Kidney tubule cell (primary cell): ENCODE data around the gene EXOSC7.

Experiments used
- DNase-seq: peaks from one replicate; pipeline ENCODE4 v3.0.0-alpha.2; 2018; ENCODE audit warnings: low spot score

EXOSC7 gene

GRCh38 chr3:44993471-44994205 lies 17.6 kb downstream of the EXOSC7 start:
- peak; percentile 57 for DNase-seq

- peak; percentile 29 for DNase-seq
Observed at GRCh38 chr3:44995142-44995770, 19.2 kb downstream of the EXOSC7 start.

- peak; percentile 23 for DNase-seq
Observed at GRCh38 chr3:44996556-44996969, 20.5 kb downstream of the EXOSC7 start.

GRCh38 chr3:44999782-45000181 lies 23.7 kb downstream of the EXOSC7 start:
- DNase-seq: no peak

GRCh38 chr3:45000823-45001222 lies 24.8 kb downstream of the EXOSC7 start:
- no peak for DNase-seq

GRCh38 chr3:45001738-45002137 lies 25.7 kb downstream of the EXOSC7 start:
- no peak for DNase-seq

- no peak for DNase-seq
Observed at GRCh38 chr3:45002139-45002660, 26.2 kb downstream of the EXOSC7 start.

GRCh38 chr3:45002720-45003119 lies 26.7 kb downstream of the EXOSC7 start:
- DNase-seq: no peak

- no peak for DNase-seq
Observed at GRCh38 chr3:45003406-45003805, 27.4 kb downstream of the EXOSC7 start.

GRCh38 chr3:45003859-45004258 lies 27.8 kb downstream of the EXOSC7 start:
- no peak for DNase-seq

- DNase-seq: no peak
Observed at GRCh38 chr3:45007091-45007490, 31.0 kb downstream of the EXOSC7 start.

GRCh38 chr3:45008117-45008516 lies 32.1 kb downstream of the EXOSC7 start:
- DNase-seq: peak; percentile 47

- no peak for DNase-seq
Observed at GRCh38 chr3:45009868-45010267, 33.8 kb downstream of the EXOSC7 start.

GRCh38 chr3:45010811-45011333 lies 34.8 kb downstream of the EXOSC7 start:
- DNase-seq: peak; percentile 94

GRCh38 chr3:45011756-45012508 lies 35.9 kb downstream of the EXOSC7 start:
- peak; percentile 91 for DNase-seq

GRCh38 chr3:45012577-45012976 lies 36.5 kb downstream of the EXOSC7 start:
- DNase-seq: peak; percentile 49

GRCh38 chr3:45016916-45017315 lies 40.9 kb downstream of the EXOSC7 start:
- no peak for DNase-seq

GRCh38 chr3:45017821-45018220 lies 41.8 kb downstream of the EXOSC7 start:
- DNase-seq: no peak

GRCh38 chr3:45020534-45020933 lies 44.5 kb downstream of the EXOSC7 start:
- DNase-seq: no peak

- DNase-seq: no peak
Observed at GRCh38 chr3:45021524-45022297, 45.7 kb downstream of the EXOSC7 start.

- DNase-seq: no peak
Observed at GRCh38 chr3:45023675-45024074, 47.6 kb downstream of the EXOSC7 start.
